Colonic mucosa (tissue), 4 donors: ENCODE data around the gene SMC5. TPM values are rescaled to one million over a fixed set of nuclear protein-coding genes. Genes with fewer than 3 reads are reported as not detected.
"Not testable (repeated sequence)": the region's sequence is repeated elsewhere in the genome, so short reads cannot be mapped to it uniquely, and the experiment has no call there.

Source experiments
- DNase-seq: peaks from one replicate; pipeline ENCODE4 v3.0.0-alpha.2; 2020
- H3K27ac ChIP-seq: fragments of 200-600 bp; one replicate; pipeline ENCODE4 v1.8.0; 2021
- H3K27me3 ChIP-seq: fragments of 200-600 bp; one replicate; pipeline ENCODE4 v1.8.0; 2021
- H3K36me3 ChIP-seq: fragments of 200-600 bp; one replicate; pipeline ENCODE4 v1.8.0; 2021
- H3K4me1 ChIP-seq: fragments of 200-600 bp; one replicate; pipeline ENCODE4 v1.8.0; 2021; ENCODE audit warnings: mild to moderate bottlenecking
- H3K4me3 ChIP-seq: fragments of 200-600 bp; one replicate; pipeline ENCODE4 v1.8.0; 2021
- H3K9ac ChIP-seq, 2 donors: one replicate each; pipeline ENCODE4 v1.7.0; 2013; ENCODE audit warnings: control low read depth in 2 of 2, low read depth in 2 of 2, low read length in 2 of 2
- H3K9me3 ChIP-seq: fragments of 200-600 bp; one replicate; pipeline ENCODE4 v1.8.0; 2021
- intact Hi-C: fragments of 100-400 bp; cut with DNase I; formaldehyde crosslinking; loops from one replicate; pipeline ENCODE4 v1.14.1; 2022
- total RNA-seq, 2 donors: library from RNA; stranded (reverse); fragmentation: NEBNext Ultra II Directional in 1 of 2; extraction: Animal tissue kit (Norgen Biotek cat#: 25700) in 1 of 2; gene quantifications; one replicate each; pipeline ENCODE4 v1.2.1, GENCODE V29; 2021
- TF ChIP-seq, protein P1 (sequence below): fragments of 200-600 bp; IDR thresholded peaks from one replicate; pipeline ENCODE4 v1.8.0; 2022; ENCODE audit warnings: antibody characterized with exemption, mild to moderate bottlenecking
- donor health status: healthy.
- donor health status: DM: no; HTN: no; CAD: no.
- donor health status: DM: no; HTN: no; CAD: no.

The SMC5 gene
- total RNA-seq, 2 donors from 2014 or later: 31.4 to 35.9 TPM

DNA sequence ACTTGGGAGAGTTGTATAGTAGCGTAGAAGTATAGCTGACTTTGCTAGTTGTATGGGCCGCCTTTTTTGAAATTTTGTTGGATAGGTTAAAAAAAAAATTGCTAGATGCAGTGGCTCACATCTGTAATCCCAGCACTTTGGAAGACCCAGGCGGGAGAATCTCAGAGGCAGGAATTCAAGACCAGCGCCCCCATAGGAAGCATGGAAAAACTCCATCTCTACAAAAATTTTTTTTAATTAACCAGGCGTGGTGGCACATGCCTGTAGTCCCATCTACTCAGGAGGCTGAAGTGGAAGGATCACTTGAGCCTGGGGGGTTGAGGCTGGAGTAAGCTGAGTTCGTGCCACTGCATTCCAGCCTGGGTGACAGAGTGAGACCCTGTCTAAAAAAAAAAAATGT lies 59.2 kb downstream of the SMC5 start:
- DNase-seq: no peak
- H3K36me3 ChIP-seq: peaks cover under 1% of the 10 kb centered on the region
- H3K9ac ChIP-seq: no peak overlapping the region
- H3K4me1 ChIP-seq: no peaks in the 10 kb centered on the region
- H3K9me3 ChIP-seq: no peaks in the 10 kb centered on the region
- intact Hi-C loops: no loop called here
- no peaks in the 10 kb centered on the region for H3K27me3 ChIP-seq
- H3K27ac ChIP-seq: no peak overlapping the region
- TF ChIP-seq, protein P1, sequence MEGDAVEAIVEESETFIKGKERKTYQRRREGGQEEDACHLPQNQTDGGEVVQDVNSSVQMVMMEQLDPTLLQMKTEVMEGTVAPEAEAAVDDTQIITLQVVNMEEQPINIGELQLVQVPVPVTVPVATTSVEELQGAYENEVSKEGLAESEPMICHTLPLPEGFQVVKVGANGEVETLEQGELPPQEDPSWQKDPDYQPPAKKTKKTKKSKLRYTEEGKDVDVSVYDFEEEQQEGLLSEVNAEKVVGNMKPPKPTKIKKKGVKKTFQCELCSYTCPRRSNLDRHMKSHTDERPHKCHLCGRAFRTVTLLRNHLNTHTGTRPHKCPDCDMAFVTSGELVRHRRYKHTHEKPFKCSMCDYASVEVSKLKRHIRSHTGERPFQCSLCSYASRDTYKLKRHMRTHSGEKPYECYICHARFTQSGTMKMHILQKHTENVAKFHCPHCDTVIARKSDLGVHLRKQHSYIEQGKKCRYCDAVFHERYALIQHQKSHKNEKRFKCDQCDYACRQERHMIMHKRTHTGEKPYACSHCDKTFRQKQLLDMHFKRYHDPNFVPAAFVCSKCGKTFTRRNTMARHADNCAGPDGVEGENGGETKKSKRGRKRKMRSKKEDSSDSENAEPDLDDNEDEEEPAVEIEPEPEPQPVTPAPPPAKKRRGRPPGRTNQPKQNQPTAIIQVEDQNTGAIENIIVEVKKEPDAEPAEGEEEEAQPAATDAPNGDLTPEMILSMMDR: no peak
- no peak overlapping the region for H3K4me3 ChIP-seq

DNA sequence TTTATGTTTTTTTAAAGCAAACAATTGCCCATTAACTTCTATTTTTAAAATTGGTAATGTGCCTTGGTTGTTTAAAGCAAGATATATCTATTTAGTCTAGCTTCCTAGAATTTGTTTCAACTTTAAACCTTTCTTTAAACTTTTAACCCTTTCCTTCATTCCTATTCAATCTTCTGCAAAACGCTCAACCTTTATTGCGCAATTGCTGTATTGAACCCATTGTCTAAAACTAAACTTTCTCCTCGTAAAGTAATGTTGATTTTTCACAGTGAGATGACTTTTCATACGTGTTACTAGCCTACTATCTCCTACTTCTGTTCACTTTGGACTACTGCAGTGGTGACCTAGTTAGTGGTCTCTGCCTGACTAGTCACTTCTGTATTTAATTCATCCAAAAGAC lies 63.3 kb downstream of the SMC5 start:
- Histone ChIP-seq H3K36me3 (peaks cover 9% of the 10 kb centered on the region), H3K4me3 (no peak overlapping the region)
- intact Hi-C loops: no loop called here

DNA sequence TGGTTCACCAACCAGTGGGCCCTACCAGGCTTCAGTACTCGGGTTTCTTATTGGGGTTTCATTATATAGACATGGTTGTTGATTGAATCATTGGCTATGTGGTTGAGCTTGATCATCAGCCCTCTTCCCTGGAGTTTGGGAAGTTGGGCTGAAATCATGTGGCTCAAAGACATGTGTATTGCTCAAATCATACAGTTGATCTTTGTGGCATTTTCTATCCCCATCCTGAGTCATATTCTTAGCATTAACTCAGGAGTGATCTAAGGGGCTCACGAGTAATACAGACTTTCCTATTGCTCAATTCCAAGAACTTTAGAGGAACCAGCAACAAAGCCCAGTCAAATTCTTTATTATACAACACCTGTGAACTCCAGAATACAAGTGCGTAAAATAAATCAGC lies 66.2 kb downstream of the SMC5 start:
- intact Hi-C loops: no loop called here
- no peak overlapping the region for H3K9ac ChIP-seq
- DNase-seq: no peak
- TF ChIP-seq, protein P1: no peak
- H3K4me1 ChIP-seq: no peaks in the 10 kb centered on the region
- H3K27ac ChIP-seq: no peak overlapping the region
- H3K4me3 ChIP-seq: no peak overlapping the region
- peaks cover 9% of the 10 kb centered on the region for H3K36me3 ChIP-seq
- no peaks in the 10 kb centered on the region for H3K27me3 ChIP-seq
- H3K9me3 ChIP-seq: no peaks in the 10 kb centered on the region

More for the DNA sequence above, 63.3 kb downstream of the SMC5 start:
- TF ChIP-seq, protein P1: no peak
- Histone ChIP-seq H3K27ac (no peak overlapping the region), H3K27me3 (no peaks in the 10 kb centered on the region), H3K4me1 (no peaks in the 10 kb centered on the region), H3K9me3 (no peaks in the 10 kb centered on the region), H3K9ac (no peak overlapping the region)
- DNase-seq: no peak

DNA sequence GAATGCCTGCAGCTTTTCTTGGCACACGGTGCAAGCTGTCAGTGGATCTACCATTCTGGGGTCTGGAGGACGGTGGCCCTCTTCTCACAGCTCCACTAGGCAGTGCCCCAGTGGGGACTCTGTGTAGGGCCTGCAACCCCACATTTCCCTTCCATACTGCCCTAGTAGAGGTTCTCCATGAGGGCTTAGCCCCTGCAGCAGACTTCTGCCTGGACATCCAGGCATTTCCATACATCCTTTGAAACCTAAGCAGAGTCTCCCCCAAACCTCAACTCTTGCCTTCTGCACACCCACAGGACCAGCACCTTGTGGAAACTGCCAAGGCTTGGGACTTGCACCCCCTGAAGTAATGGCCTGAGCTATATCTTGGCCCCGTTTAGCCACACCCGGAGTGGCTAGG lies 69.8 kb downstream of the SMC5 start:
- H3K9ac ChIP-seq, H3K4me3 ChIP-seq, H3K27ac ChIP-seq, H3K4me1 ChIP-seq, intact Hi-C loops, DNase-seq, H3K27me3 ChIP-seq, H3K9me3 ChIP-seq, H3K36me3 ChIP-seq: not testable (repeated sequence)

DNA sequence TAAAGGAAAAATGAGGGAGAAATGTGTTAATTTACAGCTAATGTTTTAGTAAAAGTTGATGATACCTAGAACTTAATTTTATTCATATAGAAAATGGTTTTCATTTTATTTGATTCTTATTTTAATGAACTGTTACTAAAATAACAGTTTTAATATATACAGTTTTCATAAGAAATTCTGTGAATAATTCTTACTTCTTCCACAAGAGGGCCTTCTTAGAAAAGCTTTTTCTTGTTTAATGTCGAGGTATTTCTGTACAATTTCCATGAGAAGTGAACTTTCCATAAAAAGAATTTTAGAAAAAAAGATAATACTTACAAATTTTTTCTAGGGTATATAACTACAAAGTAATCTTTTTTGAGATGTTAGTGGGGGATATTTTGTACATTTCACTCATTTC lies 81.8 kb downstream of the SMC5 start:
- intact Hi-C loops: no loop called here
- DNase-seq: no peak
- no peaks in the 10 kb centered on the region for H3K4me1 ChIP-seq

DNA sequence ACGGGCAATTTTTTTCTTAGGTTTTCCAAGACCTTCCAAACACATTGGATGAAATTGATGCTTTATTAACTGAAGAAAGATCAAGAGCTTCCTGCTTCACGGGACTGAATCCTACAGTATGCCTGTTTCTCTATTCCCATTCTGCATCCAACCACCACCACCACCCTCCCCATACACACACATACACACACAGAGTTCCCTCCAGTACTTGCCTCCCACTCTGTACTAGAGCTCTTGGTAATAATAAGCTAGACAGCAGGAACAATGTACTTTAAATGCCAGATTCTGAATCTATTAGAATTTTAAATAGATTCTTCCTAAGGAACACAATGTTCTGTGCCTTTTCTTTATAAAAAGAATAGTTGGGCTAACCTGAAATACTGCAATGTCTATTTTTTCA lies 88.3 kb downstream of the SMC5 start:
- H3K27me3 ChIP-seq: no peaks in the 10 kb centered on the region
- no peak overlapping the region for H3K27ac ChIP-seq
- H3K36me3 ChIP-seq: no peaks in the 10 kb centered on the region
- no peaks in the 10 kb centered on the region for H3K4me1 ChIP-seq
- DNase-seq: no peak
- TF ChIP-seq, protein P1: no peak
- intact Hi-C loops: no loop called here
- H3K9ac ChIP-seq: no peak overlapping the region
- no peak overlapping the region for H3K4me3 ChIP-seq
- H3K9me3 ChIP-seq: no peaks in the 10 kb centered on the region

More for the DNA sequence above, 81.8 kb downstream of the SMC5 start:
- H3K4me3 ChIP-seq: no peak overlapping the region
- TF ChIP-seq, protein P1: peak; percentile 42
- no peaks in the 10 kb centered on the region for H3K27me3 ChIP-seq
- H3K36me3 ChIP-seq: no peaks in the 10 kb centered on the region
- no peak overlapping the region for H3K27ac ChIP-seq
- H3K9me3 ChIP-seq: no peaks in the 10 kb centered on the region
- no peak overlapping the region for H3K9ac ChIP-seq
